Right cardiac atrium (tissue), 5 donors: ENCODE measurements around the gene GLS. TPM values are rescaled to one million over a fixed set of nuclear protein-coding genes. Genes with fewer than 3 reads are reported as not detected.

ENCODE experiments used
- ATAC-seq, 2 donors: fragments of 200-7000 bp; cut with Tn5 transposase; one replicate each; pipeline versions ENCODE4 v1.8.0 to v1.9.1; 2020; ENCODE audit warnings: moderate library complexity in 2 of 2, mild to moderate bottlenecking in 1 of 2
- DNase-seq, 3 donors: peaks; one replicate each; pipeline ENCODE4 v3.0.0-alpha.2; 2020
- H3K27ac ChIP-seq: one replicate; pipeline ENCODE4 v1.5.1; 2013; ENCODE audit warnings: mild to moderate bottlenecking, low read length, control low read depth, moderate library complexity
- H3K27me3 ChIP-seq: one replicate; pipeline ENCODE4 v1.6.1; 2013; ENCODE audit not compliant: control insufficient read depth, insufficient read depth
- H3K4me1 ChIP-seq: one replicate; pipeline ENCODE4 v1.6.1; 2013; ENCODE audit warnings: low read length; ENCODE audit not compliant: control insufficient read depth, insufficient read depth
- H3K4me3 ChIP-seq: one replicate; pipeline ENCODE4 v1.5.1; 2013; ENCODE audit warnings: low read length, control low read depth
- H3K9me3 ChIP-seq: one replicate; pipeline ENCODE4 v1.6.1; 2013; ENCODE audit warnings: low read length; ENCODE audit not compliant: control insufficient read depth
- WGBS: extraction: QIAGEN DNeasy Blood & Tissue Kit; methylation state at CpG from one replicate; pipeline ENCODE4 v1.1.7; 2013; 5-methylcytosine and 5-hydroxymethylcytosine counted together
- intact Hi-C, 4 donors: fragments of 100-400 bp; cut with DNase I; formaldehyde crosslinking; loops; one replicate each; pipeline versions ENCODE4 v1.11.0 to v1.14.0; 2022 to 2023
- polyA plus RNA-seq: library from polyadenylated mRNA; stranded (reverse); fragments of 200-250 nt; gene quantifications from one replicate; pipeline ENCODE4 v1.2.3, GENCODE V29; 2013
- total RNA-seq, 4 donors: library from RNA; stranded (reverse); fragmentation: NEBNext Ultra II Directional; extraction: Animal tissue kit (Norgen Biotek cat#: 25700); gene quantifications; one replicate each; pipeline ENCODE4 v1.2.1, GENCODE V29; 2021
- donor health status: healthy with polysubstance abuse.
- donor health status: DM: no; HTN: yes; CAD: no.
- donor health status: DM: no; HTN: no; CAD: no.
- donor health status: DM: no; HTN: yes; CAD: no; lungs with severe emphysema.
- donor health status: DM: yes; HTN: yes; CAD: no.

GLS gene
- total and polyA plus RNA-seq, 5 donors: 33.4 to 106 (median 90.2) TPM

DNA sequence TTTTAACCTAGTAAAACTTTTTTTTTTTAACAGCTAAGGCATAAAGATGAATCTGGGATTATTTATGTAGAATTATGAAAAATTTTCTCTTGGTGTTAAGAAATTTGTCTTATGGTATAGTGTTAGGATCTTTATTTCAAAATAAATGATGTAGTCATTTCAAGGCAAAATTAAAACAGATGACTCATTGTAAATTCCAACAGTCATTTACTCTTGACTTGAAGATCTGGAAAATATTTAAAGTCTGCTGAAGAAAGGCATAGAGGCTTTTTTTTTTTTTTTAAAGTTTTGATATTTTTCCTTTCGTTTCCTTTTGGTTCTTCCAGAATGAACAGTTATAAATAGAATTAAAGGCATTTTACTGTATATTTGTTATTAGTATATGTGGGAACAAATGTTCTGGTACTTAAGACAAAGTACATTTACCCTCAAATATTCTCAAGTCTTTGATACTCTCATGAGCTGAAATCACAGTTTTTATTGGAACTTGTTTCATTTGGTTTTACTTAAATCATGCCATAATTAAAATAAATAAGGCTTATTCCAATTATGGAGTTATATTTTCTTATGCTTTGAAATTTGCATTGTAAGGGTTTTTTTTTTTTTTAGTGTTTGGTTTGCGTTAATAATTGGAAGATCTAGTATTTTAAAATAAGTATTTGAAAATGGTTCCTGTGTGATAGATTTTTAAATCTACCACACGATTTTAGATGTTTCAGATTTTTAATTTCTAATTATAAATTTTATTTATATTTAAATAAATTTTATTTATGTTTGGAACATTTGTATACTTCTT, 29.9 kb downstream of the GLS start:
- intact Hi-C loops: no loop called here
- ATAC-seq (no peak), DNase-seq (no peak)
- 42% methylated on average over 3 of the region's 3 CpGs for WGBS
- Histone ChIP-seq H3K27ac (no peak overlapping the region), H3K27me3 (no peaks in the 10 kb centered on the region), H3K4me3 (no peak overlapping the region), H3K9me3 (no peaks in the 10 kb centered on the region), H3K4me1 (no peaks in the 10 kb centered on the region)

DNA sequence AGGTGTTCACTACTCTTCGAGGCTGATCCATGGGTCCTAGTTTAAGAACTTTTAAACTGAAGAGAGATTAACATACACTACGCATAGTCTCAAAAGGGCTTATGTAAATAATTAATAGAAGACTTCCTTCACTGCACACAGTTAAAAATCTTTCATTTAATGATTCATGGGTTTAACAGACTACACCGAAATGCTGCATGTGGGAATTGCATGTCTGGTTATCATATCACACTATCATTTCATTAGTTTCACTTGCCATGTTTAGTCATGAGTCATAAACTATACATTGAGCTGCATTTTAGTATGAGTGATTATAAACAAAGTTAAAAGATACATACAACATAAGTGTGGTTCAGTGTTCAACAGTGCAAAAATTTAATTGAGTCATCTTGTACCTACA, 31.2 kb downstream of the GLS start:
- H3K27ac ChIP-seq: no peak overlapping the region
- 87% methylated on average over 3 of the region's 3 CpGs for whole genome bisulfite sequencing
- no peak overlapping the region for H3K4me3 ChIP-seq
- no peaks in the 10 kb centered on the region for H3K4me1 ChIP-seq
- DNase-seq: no peak
- intact Hi-C loops: no loop called here
- no peak for ATAC-seq
- H3K27me3 ChIP-seq: no peaks in the 10 kb centered on the region
- no peaks in the 10 kb centered on the region for H3K9me3 ChIP-seq

DNA sequence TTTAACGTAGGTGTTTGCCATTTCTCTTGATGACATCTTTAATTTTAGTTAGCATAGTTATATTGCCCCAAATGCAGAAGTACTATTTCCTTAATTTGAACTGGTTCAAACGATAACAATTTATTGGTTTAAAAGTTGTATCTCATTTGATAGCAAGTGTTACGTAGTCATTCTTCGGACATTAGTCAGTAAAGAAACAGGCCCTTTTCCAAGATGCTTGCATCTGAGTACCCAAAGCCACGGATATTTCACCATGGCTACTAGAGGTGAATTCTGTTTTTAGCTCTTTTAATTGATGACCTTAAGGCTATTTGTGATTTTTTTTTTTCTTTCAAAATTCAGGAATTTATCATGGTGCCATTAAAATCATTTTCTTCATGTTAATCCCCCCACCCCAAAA, 32.1 kb downstream of the GLS start:
- H3K9me3 ChIP-seq: no peaks in the 10 kb centered on the region
- no peak overlapping the region for H3K27ac ChIP-seq
- no peaks in the 10 kb centered on the region for H3K27me3 ChIP-seq
- WGBS: 82% methylated on average over 5 of the region's 5 CpGs
- intact Hi-C loops: no loop called here
- ATAC-seq (no peak), DNase-seq (no peak)
- H3K4me3 ChIP-seq: no peak overlapping the region
- H3K4me1 ChIP-seq: no peaks in the 10 kb centered on the region

DNA sequence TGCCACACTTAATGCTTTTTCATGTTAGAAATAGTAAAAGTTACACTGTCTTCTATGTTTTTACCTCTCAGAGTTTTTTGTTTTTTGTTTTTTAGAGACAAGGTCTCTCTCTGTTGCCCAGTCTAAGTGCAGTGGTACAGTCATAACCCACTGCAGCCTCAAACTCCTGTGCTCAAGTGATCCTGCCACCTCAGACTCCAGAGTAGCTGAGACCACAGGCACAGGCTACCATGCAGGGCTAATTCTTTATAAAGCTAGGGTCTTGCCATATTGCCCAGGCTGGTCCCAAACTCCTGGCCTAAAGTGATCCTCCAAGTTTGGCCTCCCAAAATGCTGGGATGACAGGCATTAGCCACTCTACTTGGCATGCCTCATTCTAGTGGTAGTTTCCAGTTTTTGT, 33.1 kb downstream of the GLS start:
- Histone ChIP-seq H3K4me1 (no peaks in the 10 kb centered on the region), H3K27me3 (no peaks in the 10 kb centered on the region), H3K27ac (no peak overlapping the region), H3K9me3 (no peaks in the 10 kb centered on the region), H3K4me3 (no peak overlapping the region)
- intact Hi-C loops: no loop called here
- no peak for DNase-seq
- ATAC-seq: no peak

DNA sequence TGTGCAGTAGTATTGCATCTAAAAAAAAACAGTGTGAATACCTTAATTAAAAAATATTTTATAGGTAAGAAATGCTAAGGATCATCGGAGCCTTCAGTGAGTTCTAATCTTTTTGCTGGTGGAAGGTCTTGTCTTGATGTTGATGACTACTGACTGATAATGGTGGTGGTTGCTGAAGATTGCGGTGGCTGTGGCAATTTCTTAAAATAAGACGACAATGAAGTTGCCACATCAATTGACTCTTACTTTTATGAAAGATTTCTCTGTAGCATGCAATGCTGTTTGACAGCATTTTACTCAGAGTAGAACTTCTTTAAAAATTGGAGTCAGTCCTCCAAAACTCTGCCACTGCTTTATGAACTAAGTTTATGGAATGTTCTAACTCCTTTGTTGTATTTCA, 36.2 kb downstream of the GLS start:
- intact Hi-C loops: no loop called here
- WGBS: 78% methylated on average over 3 of the region's 3 CpGs
- no peak for ATAC-seq

DNA sequence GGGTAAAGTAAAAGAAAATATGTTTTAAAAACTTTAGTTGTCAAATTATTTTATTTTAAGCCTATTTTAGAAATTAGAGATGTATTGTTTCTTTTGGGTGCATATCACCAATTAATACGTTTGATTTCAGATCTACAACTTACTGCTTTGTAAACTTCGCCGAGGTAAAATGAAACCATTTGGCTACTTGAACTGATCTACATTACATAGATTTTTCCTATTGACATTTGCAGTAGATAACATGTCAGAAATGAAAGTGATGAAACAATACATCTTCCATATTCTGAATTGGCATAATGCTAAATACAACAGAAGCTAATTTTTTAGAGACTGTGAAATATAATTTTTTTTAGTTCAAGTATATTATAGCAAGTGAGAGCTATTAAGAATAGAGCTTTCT, 39.5 kb downstream of the GLS start:
- no peak for ATAC-seq
- Histone ChIP-seq H3K27me3 (no peaks in the 10 kb centered on the region), H3K27ac (no peak overlapping the region), H3K4me3 (no peak overlapping the region), H3K9me3 (no peaks in the 10 kb centered on the region), H3K4me1 (no peaks in the 10 kb centered on the region)
- WGBS: 79% methylated on average over 3 of the region's 3 CpGs
- no peak for DNase-seq
- intact Hi-C loops: no loop called here

More for the DNA sequence above, 36.2 kb downstream of the GLS start:
- Histone ChIP-seq H3K27me3 (no peaks in the 10 kb centered on the region), H3K4me1 (no peaks in the 10 kb centered on the region), H3K27ac (no peak overlapping the region), H3K4me3 (no peak overlapping the region), H3K9me3 (no peaks in the 10 kb centered on the region)
- DNase-seq: no peak

DNA sequence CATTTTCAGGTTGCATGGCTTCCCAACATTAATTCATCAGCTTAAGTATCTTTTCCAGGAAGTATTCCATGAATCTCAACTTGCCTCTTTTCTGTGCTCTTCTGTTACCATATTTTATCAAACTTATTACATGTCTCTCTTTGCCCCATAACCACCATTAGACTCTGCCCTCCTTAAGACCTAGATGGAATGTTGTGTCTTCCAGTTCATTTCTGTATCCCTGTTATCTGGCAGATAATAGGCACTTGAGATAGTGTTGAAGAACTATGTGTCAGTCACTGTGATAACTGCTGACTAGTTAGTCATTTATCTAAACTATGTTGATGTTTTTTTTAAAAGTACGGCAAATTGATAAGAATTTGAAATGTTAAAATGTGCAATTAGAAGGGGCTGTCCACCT, 41.8 kb downstream of the GLS start:
- no peaks in the 10 kb centered on the region for H3K9me3 ChIP-seq
- H3K27ac ChIP-seq: no peak overlapping the region
- intact Hi-C loops: no loop called here
- 45% methylated on average over 1 of the region's 1 CpG for WGBS
- no peaks in the 10 kb centered on the region for H3K4me1 ChIP-seq
- no peak overlapping the region for H3K4me3 ChIP-seq
- ATAC-seq (no peak), DNase-seq (no peak)
- no peaks in the 10 kb centered on the region for H3K27me3 ChIP-seq

DNA sequence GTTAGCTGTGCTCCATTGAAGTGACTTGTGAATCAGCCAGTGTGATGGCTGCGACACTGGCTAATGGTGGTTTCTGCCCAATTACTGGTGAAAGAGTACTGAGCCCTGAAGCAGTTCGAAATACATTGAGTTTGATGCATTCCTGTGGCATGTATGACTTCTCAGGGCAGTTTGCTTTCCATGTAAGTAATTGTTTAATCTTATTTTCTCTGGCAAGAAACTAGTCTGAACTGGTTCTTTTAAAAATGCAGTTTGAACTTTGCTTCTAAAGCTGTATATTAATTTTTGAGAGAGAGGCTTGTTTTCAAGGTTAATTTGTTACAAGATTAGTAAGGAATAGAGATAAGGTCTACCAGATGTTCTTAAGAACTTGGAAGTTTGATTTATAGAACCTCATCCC, 46.7 kb downstream of the GLS start:
- DNase-seq: no peak
- ATAC-seq: no peak
- Histone ChIP-seq H3K4me1 (no peaks in the 10 kb centered on the region), H3K27me3 (no peaks in the 10 kb centered on the region), H3K27ac (no peak overlapping the region), H3K9me3 (no peaks in the 10 kb centered on the region), H3K4me3 (no peak overlapping the region)
- WGBS: 68% methylated on average over 2 of the region's 2 CpGs
- intact Hi-C loops: no loop called here

DNA sequence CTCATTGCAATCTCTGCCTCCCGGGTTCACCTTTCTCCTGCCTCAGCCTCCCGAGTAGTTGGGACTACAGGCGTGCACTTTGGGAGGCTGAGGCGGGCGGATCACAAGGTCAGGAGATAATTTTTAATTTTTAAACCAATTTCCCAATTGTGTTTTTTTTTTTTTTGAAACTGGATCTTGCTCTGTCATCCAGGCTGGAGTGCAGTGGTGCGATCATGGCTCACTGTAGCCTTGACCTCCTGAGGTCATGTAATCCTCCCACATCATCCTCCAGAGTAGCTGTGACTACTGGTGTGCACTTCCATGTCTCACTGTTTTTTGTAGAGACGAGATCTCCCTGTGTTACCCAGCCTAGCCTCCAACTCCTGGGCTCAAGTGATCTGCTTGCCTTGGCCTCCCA, 49.3 kb downstream of the GLS start:
- Histone ChIP-seq H3K4me1 (no peaks in the 10 kb centered on the region), H3K27me3 (no peaks in the 10 kb centered on the region), H3K4me3 (no peak overlapping the region), H3K27ac (no peak overlapping the region), H3K9me3 (no peaks in the 10 kb centered on the region)
- intact Hi-C loops: no loop called here
- WGBS: 94% methylated on average over 7 of the region's 7 CpGs
- no peak for DNase-seq
- peak in 1 of 2 donors; percentile 16 for ATAC-seq

DNA sequence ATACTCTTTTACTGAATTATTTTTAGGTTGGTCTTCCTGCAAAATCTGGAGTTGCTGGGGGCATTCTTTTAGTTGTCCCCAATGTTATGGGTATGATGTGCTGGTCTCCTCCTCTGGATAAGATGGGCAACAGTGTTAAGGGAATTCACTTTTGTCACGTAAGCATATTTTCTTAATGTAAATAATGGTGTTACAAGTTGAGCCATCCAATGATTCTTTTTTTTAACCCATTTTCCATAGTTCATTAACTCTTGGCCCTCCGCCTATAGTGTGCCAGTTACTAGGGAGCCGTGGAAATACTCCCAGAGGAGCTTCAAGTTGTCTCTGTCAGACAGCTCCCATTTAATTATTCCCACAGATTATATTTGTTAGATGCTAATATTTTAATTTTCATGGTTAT, 49.8 kb downstream of the GLS start:
- no peaks in the 10 kb centered on the region for H3K4me1 ChIP-seq
- H3K9me3 ChIP-seq: no peaks in the 10 kb centered on the region
- intact Hi-C loops: no loop called here
- DNase-seq (no peak), ATAC-seq (no peak)
- no peak overlapping the region for H3K27ac ChIP-seq
- no peak overlapping the region for H3K4me3 ChIP-seq
- no peaks in the 10 kb centered on the region for H3K27me3 ChIP-seq
- 95% methylated on average over 3 of the region's 3 CpGs for WGBS

DNA sequence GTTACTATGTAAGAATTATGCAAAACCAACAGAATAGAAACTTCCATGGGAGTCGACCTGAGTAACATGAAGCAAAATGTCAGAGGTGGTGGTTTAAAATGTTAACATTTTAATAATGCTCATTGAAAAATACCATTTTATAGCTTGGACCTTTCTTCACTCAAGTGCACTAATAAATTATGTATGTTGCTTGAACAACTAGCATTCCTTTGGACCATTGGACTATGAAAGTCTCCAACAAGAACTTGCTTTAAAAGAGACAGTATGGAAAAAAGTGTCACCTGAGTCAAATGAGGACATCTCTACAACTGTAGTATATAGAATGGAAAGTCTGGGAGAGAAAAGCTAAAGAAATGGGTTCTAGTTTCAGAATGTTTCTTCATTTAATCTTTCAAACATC, 51.9 kb downstream of the GLS start:
- DNase-seq (no peak), ATAC-seq (no peak)
- intact Hi-C loops: no loop called here
- Histone ChIP-seq H3K27ac (no peak overlapping the region), H3K4me1 (no peaks in the 10 kb centered on the region), H3K27me3 (no peaks in the 10 kb centered on the region), H3K9me3 (no peaks in the 10 kb centered on the region), H3K4me3 (no peak overlapping the region)
- 90% methylated on average over 1 of the region's 1 CpG for WGBS

DNA sequence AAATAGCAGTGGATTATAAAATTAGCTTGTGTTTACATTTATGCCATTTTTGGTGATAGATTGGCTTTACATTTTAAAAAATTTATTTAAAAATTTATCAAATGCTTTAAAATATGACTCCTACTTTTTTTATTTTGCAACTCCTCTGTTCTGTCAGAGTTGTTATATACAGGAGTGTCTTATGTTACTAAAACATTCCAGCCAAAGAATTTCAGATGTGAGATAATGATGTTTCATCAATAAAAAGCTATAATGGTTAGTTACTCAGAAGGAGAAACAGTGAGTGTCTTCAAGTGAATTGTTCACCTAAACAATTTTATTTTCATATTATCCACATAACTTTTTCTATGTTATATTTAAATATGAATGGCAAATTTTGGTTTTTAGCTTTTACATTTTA, 52.7 kb downstream of the GLS start:
- intact Hi-C loops: no loop called here
- Histone ChIP-seq H3K4me1 (no peaks in the 10 kb centered on the region), H3K4me3 (no peak overlapping the region), H3K27me3 (no peaks in the 10 kb centered on the region), H3K9me3 (no peaks in the 10 kb centered on the region), H3K27ac (no peak overlapping the region)
- DNase-seq (no peak), ATAC-seq (no peak)
